CD4-positive, alpha-beta T cell (primary cell): Measurements from ENCODE around the gene B3GALNT1. TPM values are rescaled to one million over a fixed set of nuclear protein-coding genes. Genes with fewer than 3 reads are reported as not detected.

Source experiments
- ATAC-seq: fragments of 200-7000 bp; cut with Tn5 transposase; one replicate; pipeline ENCODE4 v1.10.0; 2022; ENCODE audit warnings: mild to moderate bottlenecking; ENCODE audit not compliant: poor library complexity
- CTCF ChIA-PET: fragments of 350-600 bp; sonication (Branson Sonifier 250); formaldehyde crosslinking; loops from one replicate; lab custom pipeline; 2021; ENCODE audit warnings: antibody characterized with exemption, inconsistent platforms; lab: Charles Lee
- POLR2A ChIA-PET: fragments of 350-600 bp; sonication (Branson Sonifier 250); formaldehyde crosslinking; loops from one replicate; lab custom pipeline; 2021; ENCODE audit warnings: antibody characterized with exemption, inconsistent platforms; lab: Charles Lee
- DNase-seq, 14 experiments: peaks; one replicate each; pipeline ENCODE4 v3.0.0-alpha.2; 2013 to 2020; ENCODE audit warnings: mixed read lengths in 2 of 14
- H3K27ac ChIP-seq, 2 donors: one replicate each; pipeline versions ENCODE4 v1.5.1 to v1.7.0; 2013; ENCODE audit warnings: low read length in 2 of 2, low read depth in 1 of 2, mild to moderate bottlenecking in 1 of 2
- H3K27me3 ChIP-seq, 2 experiments: 1 replicate in 1 of 2; 2 replicates in 1 of 2; pipeline versions ENCODE4 v1.6.1 to v1.7.0; 2013; ENCODE audit warnings: low read length in 2 of 2, control low read depth in 1 of 2, mild to moderate bottlenecking in 1 of 2, moderate library complexity in 1 of 2; ENCODE audit not compliant: insufficient read depth in 2 of 2, control insufficient read depth in 1 of 2
- H3K36me3 ChIP-seq: one replicate; pipeline ENCODE4 v1.6.1; 2013; ENCODE audit warnings: low read length, control low read depth; ENCODE audit not compliant: insufficient read depth
- H3K4me1 ChIP-seq: one replicate; pipeline ENCODE4 v1.6.1; 2013; ENCODE audit warnings: low read length, control low read depth; ENCODE audit not compliant: insufficient read depth
- H3K4me3 ChIP-seq: one replicate; pipeline ENCODE4 v1.5.1; 2013; ENCODE audit warnings: mild to moderate bottlenecking, low read length, moderate library complexity
- H3K9me3 ChIP-seq, 2 experiments: 1 replicate in 1 of 2; 2 replicates in 1 of 2; pipeline versions ENCODE4 v1.6.1 to v1.7.0; 2013; ENCODE audit warnings: low read length in 2 of 2, mild to moderate bottlenecking in 2 of 2, control low read depth in 1 of 2, moderate library complexity in 1 of 2; ENCODE audit not compliant: control insufficient read depth in 1 of 2, insufficient read depth in 1 of 2
- H3K27ac Mint-ChIP-seq: one replicate; pipeline ENCODE4 v1.8.0; 2020; ENCODE audit warnings: mixed read lengths
- H3K27me3 Mint-ChIP-seq: one replicate; pipeline ENCODE4 v1.8.0; 2021; ENCODE audit warnings: mixed read lengths
- H3K36me3 Mint-ChIP-seq: one replicate; pipeline ENCODE4 v1.8.0; 2021; ENCODE audit warnings: low read depth, mixed read lengths
- H3K4me1 Mint-ChIP-seq: one replicate; pipeline ENCODE4 v1.8.0; 2021; ENCODE audit warnings: low read depth, mixed read lengths
- H3K4me3 Mint-ChIP-seq: one replicate; pipeline ENCODE4 v1.8.0; 2020; ENCODE audit warnings: mild to moderate bottlenecking, mixed read lengths
- H3K9me3 Mint-ChIP-seq: one replicate; pipeline ENCODE4 v1.8.0; 2020; ENCODE audit warnings: mixed read lengths
- CTCF ChIP-seq: fragments of 200-600 bp; IDR thresholded peaks from one replicate; pipeline ENCODE4 v1.8.0; 2022; ENCODE audit warnings: antibody characterized with exemption, mild to moderate bottlenecking
- intact Hi-C, 2 experiments: fragments of 100-400 bp; cut with DNase I in 1 of 2; cut with micrococcal nuclease in 1 of 2; formaldehyde crosslinking; loops; one replicate each; pipeline versions ENCODE4 v1.15.1 to v1.9.0; 2023 to 2025; cut with DNase I, micrococcal nuclease
- total RNA-seq, 174 experiments: library from RNA in 2 of 174; stranded (reverse) in 2 of 174; gene quantifications; one replicate each; pipeline ENCODE4 v1.2.3 and lab custom pipeline; 2021 to 2026

The B3GALNT1 gene
- total RNA-seq, 2 experiments from 2014 or later: 0.20 to 0.33 TPM

- no peak overlapping the region for H3K4me3 ChIP-seq
- H3K9me3 Mint-ChIP-seq: no peaks in the 10 kb centered on the region
- H3K27me3 ChIP-seq: no peaks in the 10 kb centered on the region
- H3K36me3 Mint-ChIP-seq: no peaks in the 10 kb centered on the region
- no peaks in the 10 kb centered on the region for H3K4me1 ChIP-seq
- CTCF ChIA-PET: no interaction called here
- H3K4me1 Mint-ChIP-seq: no peaks in the 10 kb centered on the region
- POLR2A ChIA-PET: no interaction called here
- TF ChIP-seq CTCF: no peak
- intact Hi-C loops: no loop called here
- ATAC-seq (no peak), DNase-seq (no peak)
- no peaks in the 10 kb centered on the region for H3K27me3 Mint-ChIP-seq
- H3K36me3 ChIP-seq: no peaks in the 10 kb centered on the region
- no peak overlapping the region for H3K27ac Mint-ChIP-seq
- peaks cover 0 to under 1% of the 10 kb centered on the region in 2 experiments for H3K9me3 ChIP-seq
- no peak overlapping the region for H3K27ac ChIP-seq
- no peak overlapping the region for H3K4me3 Mint-ChIP-seq
These were observed 54.2 kb downstream of the B3GALNT1 start for GRCh38 chr3:161050935-161051334.

- no peaks in the 10 kb centered on the region for H3K4me1 ChIP-seq
- H3K9me3 ChIP-seq: peaks cover 0 to 4% of the 10 kb centered on the region in 2 experiments
- no peaks in the 10 kb centered on the region for H3K27me3 ChIP-seq
- no peak overlapping the region for H3K4me3 ChIP-seq
- ChIA-PET CTCF (no interaction called here), POLR2A (no interaction called here)
- no peak for TF ChIP-seq CTCF
- intact Hi-C loops: no loop called here
- no peak for ATAC-seq
- Mint-ChIP-seq H3K27ac (no peak overlapping the region), H3K4me1 (no peaks in the 10 kb centered on the region), H3K27me3 (no peaks in the 10 kb centered on the region), H3K9me3 (no peaks in the 10 kb centered on the region), H3K4me3 (no peak overlapping the region), H3K36me3 (no peaks in the 10 kb centered on the region)
- no peak for DNase-seq
- no peak overlapping the region for H3K27ac ChIP-seq
- H3K36me3 ChIP-seq: no peaks in the 10 kb centered on the region
These were observed 55.4 kb downstream of the B3GALNT1 start for GRCh38 chr3:161049683-161050248.

- Histone ChIP-seq H3K9me3 (peaks cover 0 to 10% of the 10 kb centered on the region in 2 experiments), H3K4me3 (no peak overlapping the region), H3K27ac (no peak overlapping the region), H3K36me3 (no peaks in the 10 kb centered on the region), H3K4me1 (no peaks in the 10 kb centered on the region), H3K27me3 (no peaks in the 10 kb centered on the region)
- peaks cover 12% of the 10 kb centered on the region for H3K9me3 Mint-ChIP-seq
- TF ChIP-seq CTCF: no peak
- no peak overlapping the region for H3K4me3 Mint-ChIP-seq
- ATAC-seq (no peak), DNase-seq (no peak)
- peaks cover 6% of the 10 kb centered on the region for H3K36me3 Mint-ChIP-seq
- no peaks in the 10 kb centered on the region for H3K27me3 Mint-ChIP-seq
- H3K4me1 Mint-ChIP-seq: no peaks in the 10 kb centered on the region
- ChIA-PET CTCF (no interaction called here), POLR2A (no interaction called here)
- no peak overlapping the region for H3K27ac Mint-ChIP-seq
- intact Hi-C loops: no loop called here
These were observed 61.7 kb downstream of the B3GALNT1 start for GRCh38 chr3:161043336-161044035.
